Measurements from ENCODE around the gene RSPO1. TPM values are rescaled to one million over a fixed set of nuclear protein-coding genes. Genes with fewer than 3 reads are reported as not detected.

The RSPO1 gene
- total RNA-seq, 4 donors from 2014 or later, result 0.53 TPM; not detected in 3

DNA sequence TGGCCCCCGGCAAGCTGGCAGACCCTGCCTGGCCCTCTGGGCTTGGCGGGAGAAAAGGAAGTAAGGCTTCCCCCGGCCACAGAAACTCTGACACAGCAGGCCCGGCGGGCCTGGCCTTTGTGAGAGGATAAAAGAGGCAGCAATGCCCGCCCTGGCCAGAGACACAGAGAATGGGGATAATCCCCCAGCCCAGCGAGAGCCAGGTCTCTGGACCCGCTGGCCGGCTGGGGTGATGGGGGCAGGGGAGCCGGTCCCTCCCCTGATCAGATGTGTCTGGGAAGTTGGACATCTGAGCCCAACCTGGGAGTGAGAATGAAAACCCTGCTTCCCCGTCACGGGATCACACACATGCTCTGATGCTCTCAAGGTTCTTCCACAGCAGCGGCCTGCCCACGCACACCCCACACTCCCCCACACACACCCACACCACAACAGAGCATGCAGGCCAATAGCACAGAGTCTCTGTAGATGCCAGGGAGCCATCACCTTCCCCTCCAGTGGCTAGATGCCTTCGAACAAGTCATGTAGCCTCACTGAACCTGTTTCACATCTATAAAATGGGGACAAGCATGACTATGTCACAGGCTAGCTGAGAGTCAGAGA, 4.2 kb downstream of the RSPO1 start:
- no peak overlapping the region for H3K27ac ChIP-seq
- no peak for ATAC-seq
- in situ Hi-C loops (cut with MboI; ENCODE audit: low sequenced_read_pairs in 4 of 4), result no loop called here
- H3K27me3 ChIP-seq, result peaks cover 67 to 74% (median 70%) of the 10 kb centered on the region in 3 donors
- no peaks in the 10 kb centered on the region for H3K9me3 ChIP-seq
- no peak overlapping the region for H3K4me3 ChIP-seq
- TF ChIP-seq, protein P1, sequence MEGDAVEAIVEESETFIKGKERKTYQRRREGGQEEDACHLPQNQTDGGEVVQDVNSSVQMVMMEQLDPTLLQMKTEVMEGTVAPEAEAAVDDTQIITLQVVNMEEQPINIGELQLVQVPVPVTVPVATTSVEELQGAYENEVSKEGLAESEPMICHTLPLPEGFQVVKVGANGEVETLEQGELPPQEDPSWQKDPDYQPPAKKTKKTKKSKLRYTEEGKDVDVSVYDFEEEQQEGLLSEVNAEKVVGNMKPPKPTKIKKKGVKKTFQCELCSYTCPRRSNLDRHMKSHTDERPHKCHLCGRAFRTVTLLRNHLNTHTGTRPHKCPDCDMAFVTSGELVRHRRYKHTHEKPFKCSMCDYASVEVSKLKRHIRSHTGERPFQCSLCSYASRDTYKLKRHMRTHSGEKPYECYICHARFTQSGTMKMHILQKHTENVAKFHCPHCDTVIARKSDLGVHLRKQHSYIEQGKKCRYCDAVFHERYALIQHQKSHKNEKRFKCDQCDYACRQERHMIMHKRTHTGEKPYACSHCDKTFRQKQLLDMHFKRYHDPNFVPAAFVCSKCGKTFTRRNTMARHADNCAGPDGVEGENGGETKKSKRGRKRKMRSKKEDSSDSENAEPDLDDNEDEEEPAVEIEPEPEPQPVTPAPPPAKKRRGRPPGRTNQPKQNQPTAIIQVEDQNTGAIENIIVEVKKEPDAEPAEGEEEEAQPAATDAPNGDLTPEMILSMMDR (IDR thresholded peaks at IDR 0.05 in 4 of 5, conservative IDR thresholded peaks at IDR 0.05 in 1 of 5), result no peak
- TF ChIP-seq POLR2A (IDR thresholded peaks at IDR 0.05), result no peak
- intact Hi-C loops (cut with DNase I; ENCODE audit: low total_unique reads), result no loop called here
- H3K36me3 ChIP-seq, result no peaks in the 10 kb centered on the region
- H3K4me1 ChIP-seq, result no peaks in the 10 kb centered on the region
- no peak for DNase-seq

DNA sequence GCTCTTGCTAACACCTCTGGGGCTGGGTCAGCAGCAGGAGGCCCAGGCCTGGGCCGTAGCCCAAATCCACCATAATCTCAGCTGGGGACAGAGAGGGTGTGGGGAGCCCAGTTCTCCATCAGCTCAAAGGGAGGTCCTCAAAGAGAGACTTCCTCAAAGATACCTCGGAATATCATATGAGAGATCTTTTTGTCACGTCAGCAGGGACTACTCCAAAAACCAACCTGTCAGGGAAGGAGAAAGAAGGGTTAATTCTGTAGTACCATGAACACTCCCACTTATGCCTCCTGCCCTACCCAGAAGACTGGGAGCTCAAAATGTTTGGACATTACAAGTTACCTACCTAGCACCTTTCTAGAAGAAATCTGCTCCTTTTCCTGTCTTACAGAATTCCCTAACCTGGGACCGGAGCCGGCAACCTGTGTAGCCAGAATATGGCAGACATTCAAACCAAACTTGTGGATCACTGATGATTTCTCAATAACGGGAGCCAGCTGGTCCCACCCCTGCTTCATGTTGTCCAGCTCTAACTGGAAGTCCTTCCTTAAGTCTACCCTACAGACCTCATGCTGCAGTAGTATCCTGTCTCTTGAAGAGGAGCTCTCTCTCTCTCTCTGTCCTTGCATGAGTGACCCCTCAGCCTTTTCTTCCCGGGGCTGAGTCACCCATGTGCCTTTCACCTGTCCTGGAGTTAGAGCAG, 4.8 kb downstream of the RSPO1 start:
- intact Hi-C loops (cut with DNase I; ENCODE audit: low total_unique reads) (no loop called here), in situ Hi-C loops (cut with MboI; ENCODE audit: low sequenced_read_pairs in 4 of 4) (no loop called here)
- no peak overlapping the region for H3K27ac ChIP-seq
- peaks cover 61 to 69% (median 68%) of the 10 kb centered on the region in 3 donors for H3K27me3 ChIP-seq
- no peak overlapping the region for H3K4me3 ChIP-seq
- H3K4me1 ChIP-seq, result no peaks in the 10 kb centered on the region
- TF ChIP-seq, protein P1 (IDR thresholded peaks at IDR 0.05 in 4 of 5, conservative IDR thresholded peaks at IDR 0.05 in 1 of 5), result no peak
- no peak for TF ChIP-seq POLR2A (IDR thresholded peaks at IDR 0.05)
- H3K36me3 ChIP-seq, result no peaks in the 10 kb centered on the region
- no peak for ATAC-seq
- H3K9me3 ChIP-seq, result no peaks in the 10 kb centered on the region
- DNase-seq, result no peak

DNA sequence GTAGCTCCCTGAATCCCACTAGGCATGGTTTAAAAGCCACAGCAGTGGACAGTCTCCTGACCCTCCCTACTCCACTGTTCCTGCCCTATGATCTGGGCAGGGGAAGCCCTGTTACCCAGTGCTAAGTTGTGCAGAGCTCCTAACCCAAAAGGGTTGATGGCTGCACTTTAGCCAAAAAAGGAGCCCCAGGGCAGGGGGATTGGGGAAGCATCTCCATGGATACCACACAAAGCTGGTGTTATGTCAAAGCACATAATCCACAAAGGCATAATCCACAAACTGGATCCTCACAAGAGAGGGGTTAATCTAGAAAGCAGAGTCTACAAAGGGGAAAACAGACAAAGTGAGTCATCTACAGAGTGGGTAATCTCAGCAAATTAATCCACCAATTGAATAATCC, 5.7 kb downstream of the RSPO1 start:
- no peak for ATAC-seq
- no peak overlapping the region for H3K27ac ChIP-seq
- in situ Hi-C loops (cut with MboI; ENCODE audit: low sequenced_read_pairs in 4 of 4) (no loop called here), intact Hi-C loops (cut with DNase I; ENCODE audit: low total_unique reads) (no loop called here)
- DNase-seq, result no peak
- H3K27me3 ChIP-seq, result peaks cover 52 to 62% (median 61%) of the 10 kb centered on the region in 3 donors
- TF ChIP-seq POLR2A (IDR thresholded peaks at IDR 0.05), result no peak
- TF ChIP-seq, protein P1 (IDR thresholded peaks at IDR 0.05 in 4 of 5, conservative IDR thresholded peaks at IDR 0.05 in 1 of 5), result no peak
- no peaks in the 10 kb centered on the region for H3K36me3 ChIP-seq
- no peaks in the 10 kb centered on the region for H3K4me1 ChIP-seq
- H3K9me3 ChIP-seq, result no peaks in the 10 kb centered on the region
- no peak overlapping the region for H3K4me3 ChIP-seq

DNA sequence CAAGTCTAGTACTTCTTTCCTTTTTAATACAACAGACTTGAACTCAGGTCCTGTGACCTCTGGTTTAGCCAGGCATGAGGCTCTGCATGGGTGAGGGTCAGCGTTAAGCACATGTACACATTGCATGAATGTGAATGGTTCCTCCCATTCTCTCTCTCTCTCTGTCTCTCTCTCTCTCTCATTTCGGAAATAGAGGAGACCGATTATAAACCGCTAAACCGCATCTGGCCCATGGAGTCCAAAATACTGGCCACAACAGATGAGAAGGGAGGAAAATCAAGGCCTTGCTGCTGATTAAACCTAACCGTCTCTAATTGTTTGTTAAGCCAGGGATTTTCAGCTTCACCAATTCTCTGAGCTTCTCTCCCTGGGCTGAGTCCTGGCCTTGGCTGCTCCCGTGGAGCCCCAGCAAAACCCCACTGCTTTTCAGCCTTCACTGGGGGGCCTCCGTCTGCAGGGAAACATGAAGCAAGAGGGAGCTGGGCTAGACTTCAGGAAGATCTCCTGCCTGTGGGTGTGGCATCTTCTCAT, 6.6 kb downstream of the RSPO1 start:
- H3K27me3 ChIP-seq, result peaks cover 43 to 56% (median 53%) of the 10 kb centered on the region in 3 donors
- H3K4me1 ChIP-seq, result no peaks in the 10 kb centered on the region
- in situ Hi-C loops (cut with MboI; ENCODE audit: low sequenced_read_pairs in 4 of 4), result no loop called here
- intact Hi-C loops (cut with DNase I; ENCODE audit: low total_unique reads), result no loop called here
- ATAC-seq (no peak), DNase-seq (no peak)
- no peak overlapping the region for H3K4me3 ChIP-seq
- H3K9me3 ChIP-seq, result no peaks in the 10 kb centered on the region
- H3K27ac ChIP-seq, result no peak overlapping the region
- no peaks in the 10 kb centered on the region for H3K36me3 ChIP-seq
- TF ChIP-seq, protein P1 (IDR thresholded peaks at IDR 0.05 in 4 of 5, conservative IDR thresholded peaks at IDR 0.05 in 1 of 5), result no peak
- TF ChIP-seq POLR2A (IDR thresholded peaks at IDR 0.05), result no peak
